ENCODE data around the gene TGOLN2.
"Not testable (repeated sequence)": the region's sequence is repeated elsewhere in the genome, so short reads cannot be mapped to it uniquely, and the experiment has no call there.

Gene TGOLN2

GRCh38 chr2:85367180-85367579, 39.4 kb upstream of the TGOLN2 start:
- no peak for DNase-seq (ENCODE audit: low read depth in 1 of 2, low spot score in 1 of 2)
- Histone ChIP-seq H3K4me3 (replicated peaks; ENCODE audit: insufficient read depth, low read length) (no peak overlapping the region), H3K27ac (replicated peaks) (no peak overlapping the region), H3K27me3 (ENCODE audit: insufficient read depth, poor library complexity, severe bottlenecking) (no peaks in the 10 kb centered on the region)
- TF ChIP-seq POLR2AphosphoS5 (IDR thresholded peaks at IDR 0.05; ENCODE audit: low read depth) (no peak), CTCF (IDR thresholded peaks at IDR 0.05; ENCODE audit: insufficient read depth, low read length) (no peak), REST (IDR thresholded peaks at IDR 0.05; ENCODE audit: insufficient replicate concordance, low read depth) (no peak), SPI1 (IDR thresholded peaks at IDR 0.05; ENCODE audit: borderline replicate concordance, low read depth) (no peak), GABPA (IDR thresholded peaks at IDR 0.05; ENCODE audit: low read depth) (no peak)

- H3K27ac ChIP-seq (replicated peaks); H3K27me3 ChIP-seq (ENCODE audit: insufficient read depth, poor library complexity, severe bottlenecking); H3K4me3 ChIP-seq (replicated peaks; ENCODE audit: insufficient read depth, low read length); DNase-seq (ENCODE audit: low read depth in 1 of 2, low spot score in 1 of 2): not testable (repeated sequence)
Observed at GRCh38 chr2:85362653-85363387, 35.0 kb upstream of the TGOLN2 start.

GRCh38 chr2:85357736-85358135, 29.9 kb upstream of the TGOLN2 start:
- Histone ChIP-seq H3K4me3 (replicated peaks; ENCODE audit: insufficient read depth, low read length) (no peak overlapping the region), H3K27me3 (ENCODE audit: insufficient read depth, poor library complexity, severe bottlenecking) (no peaks in the 10 kb centered on the region), H3K27ac (replicated peaks) (no peak overlapping the region)
- TF ChIP-seq GABPA (IDR thresholded peaks at IDR 0.05; ENCODE audit: low read depth) (no peak), CTCF (IDR thresholded peaks at IDR 0.05; ENCODE audit: insufficient read depth, low read length) (no peak), SPI1 (IDR thresholded peaks at IDR 0.05; ENCODE audit: borderline replicate concordance, low read depth) (no peak), POLR2AphosphoS5 (IDR thresholded peaks at IDR 0.05; ENCODE audit: low read depth) (no peak), REST (IDR thresholded peaks at IDR 0.05; ENCODE audit: insufficient replicate concordance, low read depth) (no peak)
- no peak for DNase-seq (ENCODE audit: low read depth in 1 of 2, low spot score in 1 of 2)

GRCh38 chr2:85356186-85356585, 28.4 kb upstream of the TGOLN2 start:
- TF ChIP-seq REST (IDR thresholded peaks at IDR 0.05; ENCODE audit: insufficient replicate concordance, low read depth): no peak
- no peak for TF ChIP-seq POLR2AphosphoS5 (IDR thresholded peaks at IDR 0.05; ENCODE audit: low read depth)
- no peak for TF ChIP-seq SPI1 (IDR thresholded peaks at IDR 0.05; ENCODE audit: borderline replicate concordance, low read depth)
- TF ChIP-seq CTCF (IDR thresholded peaks at IDR 0.05; ENCODE audit: insufficient read depth, low read length): no peak
- no peak for TF ChIP-seq GABPA (IDR thresholded peaks at IDR 0.05; ENCODE audit: low read depth)
- H3K27me3 ChIP-seq (ENCODE audit: insufficient read depth, poor library complexity, severe bottlenecking): no peaks in the 10 kb centered on the region
- no peak for DNase-seq (ENCODE audit: low read depth in 1 of 2, low spot score in 1 of 2)
- no peak overlapping the region for H3K27ac ChIP-seq (replicated peaks)
- H3K4me3 ChIP-seq (replicated peaks; ENCODE audit: insufficient read depth, low read length): no peak overlapping the region

All from HL-60 (cell line).